Measurements from ENCODE around the gene HYAL3.

Gene HYAL3

GRCh38 chr3:50342813-50343633 lies 43.8 kb upstream of the HYAL3 start:
- ATAC-seq (ENCODE audit: low read depth) (no peak), DNase-seq (ENCODE audit: low spot score) (no peak)
- Histone ChIP-seq H3K9me3 (ENCODE audit: severe bottlenecking) (no peaks in the 10 kb centered on the region), H3K27ac (ENCODE audit: poor library complexity, severe bottlenecking) (no peak overlapping the region), H3K4me3 (ENCODE audit: severe bottlenecking) (no peak overlapping the region), H3K36me3 (ENCODE audit: low read depth) (peaks cover 5% of the 10 kb centered on the region; the same call in 1 of the 2 replicates), H3K4me1 (ENCODE audit: insufficient read depth, poor library complexity, severe bottlenecking) (peaks cover 8% of the 10 kb centered on the region), H3K27me3 (ENCODE audit: insufficient read depth, poor library complexity, severe bottlenecking) (no peaks in the 10 kb centered on the region)
- no peak for TF ChIP-seq CTCF (IDR thresholded peaks at IDR 0.05; ENCODE audit: poor library complexity, severe bottlenecking)

- H3K27ac ChIP-seq (ENCODE audit: poor library complexity, severe bottlenecking), result no peak overlapping the region
- H3K4me3 ChIP-seq (ENCODE audit: severe bottlenecking), result no peak overlapping the region
- DNase-seq (ENCODE audit: low spot score) (no peak), ATAC-seq (ENCODE audit: low read depth) (no peak)
- no peaks in the 10 kb centered on the region for H3K9me3 ChIP-seq (ENCODE audit: severe bottlenecking)
- H3K4me1 ChIP-seq (ENCODE audit: insufficient read depth, poor library complexity, severe bottlenecking), result peaks cover 8% of the 10 kb centered on the region
- no peak for TF ChIP-seq CTCF (IDR thresholded peaks at IDR 0.05; ENCODE audit: poor library complexity, severe bottlenecking)
- H3K36me3 ChIP-seq (ENCODE audit: low read depth), result no peaks in the 10 kb centered on the region
- H3K27me3 ChIP-seq (ENCODE audit: insufficient read depth, poor library complexity, severe bottlenecking), result no peaks in the 10 kb centered on the region
Observed at GRCh38 chr3:50341996-50342650, 42.9 kb upstream of the HYAL3 start.

GRCh38 chr3:50341537-50341936 lies 42.3 kb upstream of the HYAL3 start:
- Histone ChIP-seq H3K9me3 (ENCODE audit: severe bottlenecking) (no peaks in the 10 kb centered on the region), H3K36me3 (ENCODE audit: low read depth) (no peaks in the 10 kb centered on the region), H3K27ac (ENCODE audit: poor library complexity, severe bottlenecking) (peak overlapping the region; percentile 17), H3K4me3 (ENCODE audit: severe bottlenecking) (no peak overlapping the region), H3K4me1 (ENCODE audit: insufficient read depth, poor library complexity, severe bottlenecking) (peaks cover 8% of the 10 kb centered on the region), H3K27me3 (ENCODE audit: insufficient read depth, poor library complexity, severe bottlenecking) (no peaks in the 10 kb centered on the region)
- ATAC-seq (ENCODE audit: low read depth), result no peak
- no peak for TF ChIP-seq CTCF (IDR thresholded peaks at IDR 0.05; ENCODE audit: poor library complexity, severe bottlenecking)
- DNase-seq (ENCODE audit: low spot score), result no peak

- Histone ChIP-seq H3K27ac (ENCODE audit: poor library complexity, severe bottlenecking) (peak within 1 kb of the TSS; percentile 17), H3K4me1 (ENCODE audit: insufficient read depth, poor library complexity, severe bottlenecking) (peaks cover 10% of the 10 kb centered on the region), H3K4me3 (ENCODE audit: severe bottlenecking) (peak within 1 kb of the TSS; percentile 39), H3K36me3 (ENCODE audit: low read depth) (peaks cover 8% of the 10 kb centered on the region), H3K9me3 (ENCODE audit: severe bottlenecking) (no peaks in the 10 kb centered on the region), H3K27me3 (ENCODE audit: insufficient read depth, poor library complexity, severe bottlenecking) (no peaks in the 10 kb centered on the region)
- TF ChIP-seq CTCF (IDR thresholded peaks at IDR 0.05; ENCODE audit: poor library complexity, severe bottlenecking), result no peak
- DNase-seq (ENCODE audit: low spot score), result no peak
- peak; percentile 37 for ATAC-seq (ENCODE audit: low read depth)
Observed at GRCh38 chr3:50340448-50341329, 41.5 kb upstream of the HYAL3 start, which contains the start of gene RASSF1. TSS of gene RASSF1 (minus strand) at chr3:50340836. CDS start at chr3:50340805, 31 bp downstream.
